Measurements from ENCODE around the gene DZANK1.
A peak's percentile ranks its signal among the peaks of the same experiment; 100 is the strongest.

The DZANK1 gene

GRCh38 chr20:18496740-18497592, 30.1 kb upstream of the DZANK1 start, which contains the start of gene RBBP9:
RBBP9 (minus strand) TSS chr20:18497225; CDS start chr20:18497167, 58 bp downstream.
- Histone ChIP-seq H3K4me3 (ENCODE audit: low read depth in 1 of 2, low read length in 2 of 2) (peak within 1 kb of the TSS; percentile 47 to 73), H3K4me1 (ENCODE audit: insufficient read depth, low read length) (peaks cover 10% of the 10 kb centered on the region), H3K27ac (ENCODE audit: low read depth, low read length) (peak within 1 kb of the TSS; percentile 59), H3K9me3 (ENCODE audit: low read length) (no peaks in the 10 kb centered on the region), H3K27me3 (ENCODE audit: control insufficient read depth in 1 of 2, insufficient read depth in 2 of 2, low read length in 2 of 2) (no peaks in the 10 kb centered on the region), H3K9ac (ENCODE audit: low read length) (no peak within 1 kb of the TSS), H3K36me3 (ENCODE audit: insufficient read depth, low read length) (peaks cover 9% of the 10 kb centered on the region)

- H3K4me1 ChIP-seq (ENCODE audit: insufficient read depth, low read length) = peaks cover 10% of the 10 kb centered on the region
- no peaks in the 10 kb centered on the region for H3K27me3 ChIP-seq (ENCODE audit: control insufficient read depth in 1 of 2, insufficient read depth in 2 of 2, low read length in 2 of 2)
- H3K27ac ChIP-seq (ENCODE audit: low read depth, low read length) = no peak overlapping the region
- peaks cover 9% of the 10 kb centered on the region for H3K36me3 ChIP-seq (ENCODE audit: insufficient read depth, low read length)
- no peak overlapping the region for H3K9ac ChIP-seq (ENCODE audit: low read length)
- peak overlapping the region in 1 of 2 donors; percentile 73 for H3K4me3 ChIP-seq (ENCODE audit: low read depth in 1 of 2, low read length in 2 of 2)
- no peaks in the 10 kb centered on the region for H3K9me3 ChIP-seq (ENCODE audit: low read length)
Observed at GRCh38 chr20:18496042-18496441, 29.2 kb upstream of the DZANK1 start.

GRCh38 chr20:18488301-18488700, 21.5 kb upstream of the DZANK1 start:
- peaks cover 38% of the 10 kb centered on the region for H3K36me3 ChIP-seq (ENCODE audit: insufficient read depth, low read length)
- H3K4me3 ChIP-seq (ENCODE audit: low read depth in 1 of 2, low read length in 2 of 2) = no peak overlapping the region

GRCh38 chr20:18481596-18481995, 14.8 kb upstream of the DZANK1 start:
- Histone ChIP-seq H3K9me3 (ENCODE audit: low read length) (no peaks in the 10 kb centered on the region), H3K4me3 (ENCODE audit: low read depth in 1 of 2, low read length in 2 of 2) (no peak overlapping the region), H3K9ac (ENCODE audit: low read length) (no peak overlapping the region), H3K27ac (ENCODE audit: low read depth, low read length) (no peak overlapping the region), H3K27me3 (ENCODE audit: control insufficient read depth in 1 of 2, insufficient read depth in 2 of 2, low read length in 2 of 2) (no peaks in the 10 kb centered on the region), H3K4me1 (ENCODE audit: insufficient read depth, low read length) (no peaks in the 10 kb centered on the region), H3K36me3 (ENCODE audit: insufficient read depth, low read length) (peaks cover 49% of the 10 kb centered on the region)

More at GRCh38 chr20:18488301-18488700, 21.5 kb upstream of the DZANK1 start:
- Histone ChIP-seq H3K27ac (ENCODE audit: low read depth, low read length) (no peak overlapping the region), H3K27me3 (ENCODE audit: control insufficient read depth in 1 of 2, insufficient read depth in 2 of 2, low read length in 2 of 2) (no peaks in the 10 kb centered on the region), H3K9me3 (ENCODE audit: low read length) (no peaks in the 10 kb centered on the region), H3K9ac (ENCODE audit: low read length) (no peak overlapping the region), H3K4me1 (ENCODE audit: insufficient read depth, low read length) (no peaks in the 10 kb centered on the region)

- no peaks in the 10 kb centered on the region for H3K27me3 ChIP-seq (ENCODE audit: control insufficient read depth in 1 of 2, insufficient read depth in 2 of 2, low read length in 2 of 2)
- H3K36me3 ChIP-seq (ENCODE audit: insufficient read depth, low read length) = peaks cover 53% of the 10 kb centered on the region
- no peak overlapping the region for H3K4me3 ChIP-seq (ENCODE audit: low read depth in 1 of 2, low read length in 2 of 2)
- no peak overlapping the region for H3K9ac ChIP-seq (ENCODE audit: low read length)
- H3K4me1 ChIP-seq (ENCODE audit: insufficient read depth, low read length) = no peaks in the 10 kb centered on the region
- no peaks in the 10 kb centered on the region for H3K9me3 ChIP-seq (ENCODE audit: low read length)
- no peak overlapping the region for H3K27ac ChIP-seq (ENCODE audit: low read depth, low read length)
Observed at GRCh38 chr20:18477821-18478220, 11.0 kb upstream of the DZANK1 start.

GRCh38 chr20:18477218-18477617, 10.4 kb upstream of the DZANK1 start:
- H3K4me3 ChIP-seq (ENCODE audit: low read depth in 1 of 2, low read length in 2 of 2) = no peak overlapping the region
- no peaks in the 10 kb centered on the region for H3K4me1 ChIP-seq (ENCODE audit: insufficient read depth, low read length)
- peaks cover 47% of the 10 kb centered on the region for H3K36me3 ChIP-seq (ENCODE audit: insufficient read depth, low read length)
- no peaks in the 10 kb centered on the region for H3K27me3 ChIP-seq (ENCODE audit: control insufficient read depth in 1 of 2, insufficient read depth in 2 of 2, low read length in 2 of 2)
- H3K27ac ChIP-seq (ENCODE audit: low read depth, low read length) = no peak overlapping the region
- no peaks in the 10 kb centered on the region for H3K9me3 ChIP-seq (ENCODE audit: low read length)
- H3K9ac ChIP-seq (ENCODE audit: low read length) = no peak overlapping the region

GRCh38 chr20:18466574-18466893, 296 bp downstream of the DZANK1 start:
- Histone ChIP-seq H3K9ac (ENCODE audit: low read length) (no peak overlapping the region), H3K4me3 (ENCODE audit: low read depth in 1 of 2, low read length in 2 of 2) (peak overlapping the region; percentile 88 to 95), H3K4me1 (ENCODE audit: insufficient read depth, low read length) (no peaks in the 10 kb centered on the region), H3K27ac (ENCODE audit: low read depth, low read length) (peak overlapping the region; percentile 98), H3K9me3 (ENCODE audit: low read length) (no peaks in the 10 kb centered on the region), H3K36me3 (ENCODE audit: insufficient read depth, low read length) (peaks cover 17% of the 10 kb centered on the region), H3K27me3 (ENCODE audit: control insufficient read depth in 1 of 2, insufficient read depth in 2 of 2, low read length in 2 of 2) (no peaks in the 10 kb centered on the region)

- no peaks in the 10 kb centered on the region for H3K4me1 ChIP-seq (ENCODE audit: insufficient read depth, low read length)
- H3K27me3 ChIP-seq (ENCODE audit: control insufficient read depth in 1 of 2, insufficient read depth in 2 of 2, low read length in 2 of 2) = no peaks in the 10 kb centered on the region
- peaks cover 8% of the 10 kb centered on the region for H3K36me3 ChIP-seq (ENCODE audit: insufficient read depth, low read length)
- no peak overlapping the region for H3K4me3 ChIP-seq (ENCODE audit: low read depth in 1 of 2, low read length in 2 of 2)
- H3K27ac ChIP-seq (ENCODE audit: low read depth, low read length) = no peak overlapping the region
- H3K9me3 ChIP-seq (ENCODE audit: low read length) = no peaks in the 10 kb centered on the region
- H3K9ac ChIP-seq (ENCODE audit: low read length) = no peak overlapping the region
Observed at GRCh38 chr20:18465536-18466200, 1.2 kb downstream of the DZANK1 start.

- H3K27ac ChIP-seq (ENCODE audit: low read depth, low read length) = no peak overlapping the region
- H3K4me3 ChIP-seq (ENCODE audit: low read depth in 1 of 2, low read length in 2 of 2) = no peak overlapping the region
- no peaks in the 10 kb centered on the region for H3K36me3 ChIP-seq (ENCODE audit: insufficient read depth, low read length)
- H3K27me3 ChIP-seq (ENCODE audit: control insufficient read depth in 1 of 2, insufficient read depth in 2 of 2, low read length in 2 of 2) = no peaks in the 10 kb centered on the region
- H3K9ac ChIP-seq (ENCODE audit: low read length) = no peak overlapping the region
- H3K4me1 ChIP-seq (ENCODE audit: insufficient read depth, low read length) = no peaks in the 10 kb centered on the region
- no peaks in the 10 kb centered on the region for H3K9me3 ChIP-seq (ENCODE audit: low read length)
Observed at GRCh38 chr20:18456600-18456999, 10.2 kb downstream of the DZANK1 start.

GRCh38 chr20:18443886-18444285, 22.9 kb downstream of the DZANK1 start:
- no peak overlapping the region for H3K27ac ChIP-seq (ENCODE audit: low read depth, low read length)
- no peaks in the 10 kb centered on the region for H3K27me3 ChIP-seq (ENCODE audit: control insufficient read depth in 1 of 2, insufficient read depth in 2 of 2, low read length in 2 of 2)
- H3K9me3 ChIP-seq (ENCODE audit: low read length) = no peaks in the 10 kb centered on the region
- no peak overlapping the region for H3K9ac ChIP-seq (ENCODE audit: low read length)
- H3K36me3 ChIP-seq (ENCODE audit: insufficient read depth, low read length) = no peaks in the 10 kb centered on the region
- H3K4me3 ChIP-seq (ENCODE audit: low read depth in 1 of 2, low read length in 2 of 2) = no peak overlapping the region
- H3K4me1 ChIP-seq (ENCODE audit: insufficient read depth, low read length) = no peaks in the 10 kb centered on the region

GRCh38 chr20:18440403-18440802, 26.4 kb downstream of the DZANK1 start:
- no peak overlapping the region for H3K4me3 ChIP-seq (ENCODE audit: low read depth in 1 of 2, low read length in 2 of 2)
- H3K27ac ChIP-seq (ENCODE audit: low read depth, low read length) = no peak overlapping the region
- H3K9me3 ChIP-seq (ENCODE audit: low read length) = no peaks in the 10 kb centered on the region
- H3K27me3 ChIP-seq (ENCODE audit: control insufficient read depth in 1 of 2, insufficient read depth in 2 of 2, low read length in 2 of 2) = no peaks in the 10 kb centered on the region
- H3K9ac ChIP-seq (ENCODE audit: low read length) = no peak overlapping the region
- no peaks in the 10 kb centered on the region for H3K36me3 ChIP-seq (ENCODE audit: insufficient read depth, low read length)
- H3K4me1 ChIP-seq (ENCODE audit: insufficient read depth, low read length) = no peaks in the 10 kb centered on the region

All from muscle layer of colon (tissue), 2 donors.